CD4-positive, alpha-beta T cell treated with Interleukin-12 subunit alpha and Interleukin-12 subunit beta, for 1 hour (primary cell): Measurements from ENCODE around the gene CCDC38.
"Not testable (repeated sequence)": the region's sequence is repeated elsewhere in the genome, so short reads cannot be mapped to it uniquely, and the experiment has no call there.

Experiments used
- DNase-seq: peaks from one replicate; pipeline ENCODE4 v3.0.0-alpha.2; 2020

The CCDC38 gene

GRCh38 chr12:95942524-95943329, at the start of gene CCDC38:
Gene CCDC38, minus strand, starts transcription at chr12:95942614. Its CDS starts 6,105 bp downstream, at chr12:95936509.
- peak; percentile 85 for DNase-seq

DNA sequence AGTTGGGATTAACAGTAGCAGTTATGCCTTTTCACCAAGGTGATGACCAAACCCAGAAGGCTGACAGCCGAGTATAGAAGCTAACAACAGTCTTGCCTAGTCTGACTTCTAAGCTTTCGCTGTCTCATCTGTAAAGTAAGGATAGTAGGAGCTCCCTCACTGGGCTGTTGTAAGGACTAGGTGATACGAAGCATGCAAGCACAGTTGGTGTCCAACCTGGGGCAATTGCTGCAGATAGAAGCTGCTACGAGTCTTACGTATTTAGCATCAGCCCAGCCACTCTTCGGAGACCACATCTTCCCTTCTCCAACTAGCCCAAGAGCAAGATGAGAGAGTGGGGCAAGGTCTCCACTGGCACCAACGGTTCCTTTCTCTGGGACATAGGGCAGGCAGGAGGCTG, 47.7 kb upstream of the CCDC38 start:
- no peak for DNase-seq

DNA sequence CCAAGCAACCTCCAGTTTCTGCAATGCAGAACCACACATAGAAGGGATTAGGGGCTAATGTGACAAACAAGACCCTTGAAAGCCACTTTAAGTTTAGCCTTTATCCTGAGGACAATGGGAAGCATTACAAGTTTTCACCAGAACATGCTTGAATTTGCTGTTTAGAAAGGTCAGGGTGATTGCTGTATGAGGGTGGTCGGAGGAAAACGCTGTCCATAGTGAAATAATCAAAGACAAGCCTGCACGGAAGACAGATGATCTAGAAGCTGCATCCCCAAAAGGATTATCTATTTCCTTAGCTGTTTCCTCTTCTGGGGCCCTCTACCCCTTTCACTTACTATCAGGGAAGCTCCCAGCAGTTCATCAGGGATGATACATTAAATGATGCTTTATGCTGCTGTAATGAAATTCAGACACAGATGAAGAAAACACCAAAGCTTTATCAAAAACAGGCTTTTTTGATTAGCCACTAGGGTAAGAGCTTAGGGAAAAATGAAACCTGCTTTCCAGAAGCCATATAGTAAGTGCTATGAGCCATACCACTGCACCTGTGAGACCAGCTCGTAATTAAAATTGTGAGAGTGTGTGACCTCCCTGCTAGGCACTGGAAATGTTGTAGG, 47.2 kb upstream of the CCDC38 start:
- no peak for DNase-seq

DNA sequence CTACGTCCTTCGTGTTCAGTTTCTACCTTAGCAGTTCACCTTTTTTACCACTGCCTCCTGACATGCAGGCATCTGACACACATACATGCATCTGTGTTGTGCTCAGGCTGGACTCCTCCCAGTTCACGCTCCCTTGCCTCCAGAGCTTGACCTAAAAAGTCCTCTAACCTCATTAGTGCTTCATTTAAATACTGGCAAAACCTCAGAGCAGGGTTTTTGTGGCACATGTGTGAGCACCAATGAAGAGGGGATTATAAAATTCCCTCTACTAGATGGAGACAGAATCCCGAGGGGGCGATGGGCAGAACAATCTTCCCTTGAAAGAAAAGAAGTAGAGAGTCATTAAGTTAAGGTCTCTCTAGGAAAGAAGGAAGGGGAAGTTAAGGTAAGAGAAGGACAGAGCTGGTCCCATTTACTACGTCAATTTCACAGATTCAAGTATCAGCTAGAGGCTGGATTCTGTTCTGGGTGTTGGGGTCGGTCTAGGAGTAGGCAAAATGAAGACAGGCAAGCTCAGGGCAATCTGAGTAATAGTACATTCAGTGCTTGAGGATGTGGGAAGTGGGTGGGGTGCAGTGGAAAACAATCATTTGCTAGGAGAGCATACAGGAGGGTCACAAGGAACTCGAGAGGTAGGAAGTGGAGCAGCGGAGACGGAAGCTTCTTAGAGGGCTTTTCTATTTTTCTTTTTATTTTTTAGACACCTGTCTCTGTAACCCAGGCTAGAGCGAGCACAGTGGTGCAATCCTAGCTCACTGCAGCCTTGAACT, 46.3 kb upstream of the CCDC38 start:
- no peak for DNase-seq

GRCh38 chr12:95986635-95987570, 44.5 kb upstream of the CCDC38 start:
- no peak for DNase-seq

DNA sequence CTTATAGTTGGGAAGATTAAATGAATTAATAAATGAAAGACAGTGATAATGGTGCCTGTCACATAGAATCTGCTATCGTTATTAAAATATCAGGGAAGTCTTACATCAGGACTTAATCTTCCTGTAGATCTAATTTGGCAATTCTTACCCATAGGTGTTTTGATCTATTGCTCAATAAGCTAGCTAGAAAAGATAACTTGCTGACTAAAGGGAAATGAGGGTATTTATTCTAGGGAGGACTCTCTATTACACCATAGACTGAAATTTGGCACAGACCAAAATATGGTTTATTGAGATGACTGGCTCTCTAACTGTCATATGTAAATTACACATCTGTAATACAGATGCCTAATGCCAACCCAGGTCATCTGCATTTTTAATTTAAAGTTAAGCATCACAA, 42.3 kb upstream of the CCDC38 start:
- DNase-seq = no peak

GRCh38 chr12:95982602-95983001, 40.2 kb upstream of the CCDC38 start:
- DNase-seq = no peak

- DNase-seq = no peak
These were observed 38.0 kb upstream of the CCDC38 start for GRCh38 chr12:95980437-95980836.

- no peak for DNase-seq
These were observed 36.4 kb upstream of the CCDC38 start for GRCh38 chr12:95978774-95979173.

- no peak for DNase-seq
These were observed 35.9 kb upstream of the CCDC38 start for GRCh38 chr12:95978351-95978750.

- no peak for DNase-seq
These were observed 35.4 kb upstream of the CCDC38 start for GRCh38 chr12:95977764-95978305.

GRCh38 chr12:95976416-95976832, 34.0 kb upstream of the CCDC38 start:
- DNase-seq = no peak

- no peak for DNase-seq
These were observed 33.1 kb upstream of the CCDC38 start for GRCh38 chr12:95975491-95975890.

DNA sequence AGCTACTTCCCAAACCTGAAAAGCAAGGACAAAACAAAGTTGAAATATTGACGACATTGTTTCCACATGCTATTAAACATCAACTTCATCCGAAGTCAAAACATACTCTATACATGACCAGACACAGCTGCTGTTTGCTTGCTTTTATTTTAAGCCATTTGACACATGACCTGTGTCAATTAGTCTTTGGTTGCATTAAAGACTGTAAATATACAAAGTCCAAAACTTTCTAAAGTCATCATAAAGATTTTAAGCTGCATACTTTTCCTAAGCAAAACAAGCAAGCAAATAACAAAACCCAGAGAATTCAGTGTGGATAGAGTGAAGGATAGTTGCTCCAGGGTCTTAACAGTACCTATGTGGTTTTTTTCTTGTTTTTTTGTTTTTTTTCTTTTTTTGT, 31.9 kb upstream of the CCDC38 start:
- no peak for DNase-seq

DNA sequence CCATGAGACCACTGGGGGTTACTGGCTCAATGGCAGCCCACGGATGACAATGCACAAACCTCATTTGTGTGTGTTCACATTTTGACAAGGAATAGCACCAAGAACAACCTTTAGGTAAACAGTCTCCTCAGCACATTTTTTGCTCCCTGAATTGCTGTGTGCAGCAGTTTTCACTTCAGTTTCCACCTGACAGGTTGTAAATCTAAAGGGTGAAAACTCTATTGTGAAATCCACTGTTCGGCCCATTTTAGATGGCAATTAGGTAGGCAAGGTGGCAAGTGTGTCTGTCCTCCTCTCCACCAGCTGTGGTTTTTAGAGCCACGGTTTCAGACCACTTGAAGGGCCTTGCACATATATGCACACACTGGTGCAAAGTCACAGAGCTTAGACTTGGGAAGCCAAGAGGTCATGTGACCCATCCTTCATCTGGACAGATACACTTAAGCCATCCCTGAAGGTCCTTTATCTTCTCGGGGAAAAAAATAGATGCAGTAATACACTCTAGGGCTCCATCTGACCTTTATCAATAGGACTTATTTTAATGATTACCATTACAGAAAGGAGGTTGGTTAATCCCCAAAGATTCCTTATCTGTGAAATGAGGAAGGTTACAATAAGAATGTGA, 30.5 kb upstream of the CCDC38 start:
- no peak for DNase-seq

- no peak for DNase-seq
These were observed 28.5 kb upstream of the CCDC38 start for GRCh38 chr12:95970905-95971304.

DNA sequence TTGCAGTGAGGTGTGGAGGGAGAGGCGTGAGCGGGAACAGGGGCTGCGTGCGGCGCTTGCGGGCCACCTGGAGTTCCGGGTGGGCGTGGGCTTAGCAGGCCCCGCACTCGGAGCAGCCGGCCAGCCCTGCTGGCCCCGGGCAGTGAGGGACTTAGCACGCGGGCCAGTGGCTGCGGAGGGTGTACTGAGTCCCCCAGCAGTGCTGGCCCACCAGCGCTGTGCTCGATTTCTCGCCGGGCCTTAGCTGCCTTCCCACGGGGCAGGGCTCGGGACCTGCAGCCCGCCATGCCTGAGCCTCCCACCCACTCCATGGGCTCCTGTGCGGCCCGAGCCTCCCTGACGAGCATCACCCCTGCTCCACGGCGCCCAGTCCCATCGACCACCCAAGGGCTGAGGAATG, 26.7 kb upstream of the CCDC38 start:
- DNase-seq = not testable (repeated sequence)

DNA sequence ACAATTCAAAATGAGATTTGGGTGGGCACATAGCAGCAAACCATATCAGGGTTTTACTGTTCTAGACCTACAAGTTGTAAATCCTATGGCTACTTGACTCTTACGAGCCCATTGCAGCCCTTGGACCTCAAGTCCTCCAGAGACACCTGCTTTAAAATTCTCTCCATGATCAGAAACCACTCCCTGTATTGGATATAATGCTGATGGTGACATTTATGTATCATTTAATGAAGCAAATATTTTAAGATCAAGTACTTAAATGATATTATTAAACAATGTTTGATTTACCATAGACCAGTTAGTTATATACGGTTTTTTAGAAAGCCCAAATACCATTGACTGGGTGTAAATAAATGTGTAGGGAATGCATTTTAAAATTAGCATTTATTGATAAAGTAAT, 24.9 kb upstream of the CCDC38 start:
- DNase-seq = no peak

- DNase-seq = no peak
These were observed 24.0 kb upstream of the CCDC38 start for GRCh38 chr12:95966287-95966870.

- no peak for DNase-seq
These were observed 20.7 kb upstream of the CCDC38 start for GRCh38 chr12:95963096-95963495.

DNA sequence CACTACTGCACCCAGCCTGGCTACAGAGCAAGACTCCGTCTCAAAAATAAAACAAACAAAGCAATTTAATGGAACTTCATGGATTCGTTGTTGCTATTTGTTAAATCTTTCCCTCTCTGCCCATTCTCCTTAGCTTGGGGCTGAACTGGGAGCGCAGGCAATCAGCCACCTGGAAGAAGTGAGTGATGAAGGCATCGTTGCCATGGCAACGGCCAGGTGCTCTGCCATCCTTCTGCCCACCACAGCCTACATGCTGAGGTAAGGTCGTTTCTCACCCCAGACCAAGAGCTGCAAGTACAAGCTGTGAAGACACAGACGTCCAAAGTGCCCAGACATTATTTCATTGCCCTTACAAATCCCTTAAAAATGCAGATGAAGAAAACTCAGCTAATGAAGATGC, 19.8 kb upstream of the CCDC38 start:
- DNase-seq = no peak
